HFF-Myc (cell line): Measurements from ENCODE around the gene F13A1.

Source experiments
- DNase-seq: peaks from one replicate; pipeline ENCODE4 v3.0.0-alpha.2; 2011; ENCODE audit warnings: low read depth; ENCODE audit errors: extremely low read depth
- H3K4me3 ChIP-seq: replicated peaks from 2 replicates; pipeline ENCODE4 v1.5.1; 2011; ENCODE audit warnings: low read depth, mild to moderate bottlenecking, control low read depth, low read length
- TF ChIP-seq, protein P1 (sequence below): IDR thresholded peaks from 2 replicates; pipeline ENCODE4 v1.5.1; 2012; ENCODE audit warnings: mild to moderate bottlenecking, low read depth, low read length, control low read depth; ENCODE audit errors: missing control alignments

The F13A1 gene

DNA sequence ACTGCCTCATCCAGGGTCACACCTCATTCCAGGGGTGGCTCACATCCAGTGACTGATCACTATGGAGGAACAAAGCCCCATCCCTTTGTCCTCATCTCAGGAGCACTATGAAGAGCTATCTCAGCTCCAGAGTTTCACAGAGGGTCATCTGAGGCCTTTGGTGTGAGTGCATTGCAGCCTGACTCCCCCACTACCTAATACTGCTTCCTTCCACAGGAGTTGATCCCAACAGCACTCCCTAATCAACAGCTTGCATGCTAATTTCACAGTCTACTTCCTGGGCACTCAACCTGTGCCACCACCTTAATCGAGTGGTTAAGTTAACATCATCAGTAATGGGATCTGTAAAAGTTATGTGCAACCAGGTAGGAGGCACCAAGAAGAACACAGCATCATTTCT lies 37.7 kb downstream of the F13A1 start:
- no peak overlapping the region for H3K4me3 ChIP-seq
- no peak for DNase-seq
- TF ChIP-seq, protein P1, sequence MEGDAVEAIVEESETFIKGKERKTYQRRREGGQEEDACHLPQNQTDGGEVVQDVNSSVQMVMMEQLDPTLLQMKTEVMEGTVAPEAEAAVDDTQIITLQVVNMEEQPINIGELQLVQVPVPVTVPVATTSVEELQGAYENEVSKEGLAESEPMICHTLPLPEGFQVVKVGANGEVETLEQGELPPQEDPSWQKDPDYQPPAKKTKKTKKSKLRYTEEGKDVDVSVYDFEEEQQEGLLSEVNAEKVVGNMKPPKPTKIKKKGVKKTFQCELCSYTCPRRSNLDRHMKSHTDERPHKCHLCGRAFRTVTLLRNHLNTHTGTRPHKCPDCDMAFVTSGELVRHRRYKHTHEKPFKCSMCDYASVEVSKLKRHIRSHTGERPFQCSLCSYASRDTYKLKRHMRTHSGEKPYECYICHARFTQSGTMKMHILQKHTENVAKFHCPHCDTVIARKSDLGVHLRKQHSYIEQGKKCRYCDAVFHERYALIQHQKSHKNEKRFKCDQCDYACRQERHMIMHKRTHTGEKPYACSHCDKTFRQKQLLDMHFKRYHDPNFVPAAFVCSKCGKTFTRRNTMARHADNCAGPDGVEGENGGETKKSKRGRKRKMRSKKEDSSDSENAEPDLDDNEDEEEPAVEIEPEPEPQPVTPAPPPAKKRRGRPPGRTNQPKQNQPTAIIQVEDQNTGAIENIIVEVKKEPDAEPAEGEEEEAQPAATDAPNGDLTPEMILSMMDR, result no peak

DNA sequence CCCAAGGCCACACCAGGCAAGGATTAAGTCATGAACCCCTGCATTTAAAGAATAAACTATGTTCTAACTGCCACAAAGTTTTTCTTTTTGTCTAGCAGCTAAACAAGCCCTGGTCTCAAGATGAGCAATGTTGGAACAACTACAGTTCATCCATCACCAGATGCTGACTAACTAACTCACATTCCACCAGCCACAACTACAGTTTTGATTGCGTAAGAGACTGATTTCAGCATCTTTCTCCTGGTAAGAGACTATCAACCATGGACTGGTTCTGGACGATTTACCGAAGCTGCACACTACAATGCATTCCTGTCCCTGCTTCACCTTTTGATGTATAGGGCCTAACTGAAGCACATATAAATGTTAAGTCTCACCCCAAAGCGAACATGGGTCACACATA lies 43.0 kb downstream of the F13A1 start:
- H3K4me3 ChIP-seq, result no peak overlapping the region
- DNase-seq, result no peak

DNA sequence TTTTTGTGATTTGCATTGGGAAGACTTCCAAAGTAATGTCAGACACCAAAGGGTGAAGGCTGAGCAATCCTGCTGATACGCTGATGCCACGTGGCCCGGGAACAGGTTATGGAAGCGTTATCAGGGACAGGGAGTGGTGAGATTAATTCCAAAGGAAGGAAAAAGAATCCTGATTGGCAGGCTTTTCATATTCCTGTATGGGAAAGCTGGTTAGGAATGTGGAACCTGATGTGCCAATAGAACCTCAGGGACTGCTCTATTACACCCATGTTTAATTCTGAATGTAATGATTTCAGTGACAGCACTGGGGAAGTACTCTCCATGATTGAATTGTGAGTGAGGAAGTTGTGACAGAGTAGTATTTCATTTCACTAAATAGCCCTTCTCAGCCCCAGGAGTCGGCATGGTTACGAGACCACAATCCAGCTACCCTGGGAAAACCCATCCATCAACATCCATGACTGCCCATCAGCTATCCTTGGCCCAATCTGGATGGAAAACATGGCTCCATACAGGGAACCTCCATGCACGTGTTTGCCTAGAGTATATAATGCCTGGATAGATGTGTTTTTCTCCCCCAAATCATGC lies 49.4 kb downstream of the F13A1 start:
- DNase-seq, result no peak
- TF ChIP-seq, protein P1, result no peak
- no peak overlapping the region for H3K4me3 ChIP-seq

More for the DNA sequence above, 43.0 kb downstream of the F13A1 start:
- TF ChIP-seq, protein P1, result no peak

DNA sequence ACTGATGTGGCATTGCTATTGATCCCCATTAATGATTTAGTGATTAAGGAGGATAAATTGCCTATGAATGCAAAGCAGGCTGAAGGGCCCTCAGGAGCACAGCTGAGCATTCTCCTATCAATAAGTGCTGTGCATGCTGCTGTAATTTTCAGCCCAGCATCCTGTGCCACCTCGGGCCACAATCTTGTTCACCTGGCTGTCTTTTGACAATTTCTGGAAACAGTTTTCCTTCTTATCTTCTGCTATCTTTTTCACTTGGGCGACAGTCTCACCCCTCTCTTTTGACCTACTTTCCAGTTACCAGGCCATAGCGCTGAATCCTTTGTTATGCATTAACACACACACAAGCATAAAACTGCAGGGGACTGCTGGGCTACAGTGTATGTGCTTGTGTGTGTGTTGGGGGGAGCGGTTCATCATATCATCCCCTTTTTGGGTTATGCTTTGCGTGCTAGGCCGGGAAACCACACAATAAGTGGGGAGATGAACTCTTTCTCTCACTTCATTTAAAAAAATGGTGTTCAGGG lies 60.2 kb downstream of the F13A1 start:
- H3K4me3 ChIP-seq, result no peak overlapping the region
- no peak for DNase-seq
- TF ChIP-seq, protein P1, result no peak

- no peak overlapping the region for H3K4me3 ChIP-seq
- TF ChIP-seq, protein P1, result no peak
- DNase-seq, result no peak
Measured at GRCh38 chr6:6256886-6257285, 63.6 kb downstream of the F13A1 start.

- no peak for DNase-seq
- TF ChIP-seq, protein P1, result no peak
- no peak overlapping the region for H3K4me3 ChIP-seq
Measured at GRCh38 chr6:6256259-6256658, 64.2 kb downstream of the F13A1 start.
